CD14-positive monocyte (primary cell): ENCODE measurements around the gene RPL37. TPM values are rescaled to one million over a fixed set of nuclear protein-coding genes. Genes with fewer than 3 reads are reported as not detected.

ENCODE experiments used
- DNase-seq, 3 donors: peaks; one replicate each; pipeline ENCODE4 v3.0.0-alpha.2; 2011 to 2022
- H2AFZ ChIP-seq: 2 replicates; pipeline ENCODE4 v1.6.0; 2012; ENCODE audit warnings: mild to moderate bottlenecking, low read depth, low read length, inconsistent platforms; ENCODE audit not compliant: insufficient read depth, poor library complexity, severe bottlenecking
- H3K27ac ChIP-seq, 2 donors: 1 replicate in 1 of 2; 2 replicates in 1 of 2; pipeline ENCODE4 v1.5.1; 2012 to 2013; ENCODE audit warnings: low read length in 2 of 2, control low read depth in 1 of 2, inconsistent platforms in 1 of 2, low read depth in 1 of 2, mild to moderate bottlenecking in 1 of 2
- H3K27me3 ChIP-seq, 2 donors: one replicate each; pipeline versions ENCODE4 v1.6.0 to v1.6.1; 2011 to 2013; ENCODE audit warnings: low read length in 2 of 2; ENCODE audit not compliant: control insufficient read depth in 2 of 2, insufficient read depth in 2 of 2
- H3K36me3 ChIP-seq, 2 donors: replicated peaks in 1 of 2; 1 replicate in 1 of 2; 2 replicates in 1 of 2; pipeline versions ENCODE4 v1.5.1 to v1.6.1; 2012 to 2013; ENCODE audit warnings: low read length in 2 of 2, control low read depth in 1 of 2, inconsistent platforms in 1 of 2, mild to moderate bottlenecking in 1 of 2; ENCODE audit not compliant: insufficient read depth in 2 of 2, control insufficient read depth in 1 of 2
- H3K4me1 ChIP-seq, 2 donors: 1 replicate in 1 of 2; 2 replicates in 1 of 2; pipeline versions ENCODE4 v1.5.1 to v1.6.1; 2012 to 2013; ENCODE audit warnings: low read length in 2 of 2, control low read depth in 1 of 2, inconsistent platforms in 1 of 2, mild to moderate bottlenecking in 1 of 2, moderate library complexity in 1 of 2; ENCODE audit not compliant: insufficient read depth in 2 of 2, control insufficient read depth in 1 of 2
- H3K4me2 ChIP-seq: replicated peaks from 2 replicates; pipeline ENCODE3; 2012; ENCODE audit warnings: low read length, moderate library complexity, mild to moderate bottlenecking; ENCODE audit not compliant: poor library complexity, severe bottlenecking; ENCODE audit errors: extremely low read depth
- H3K4me3 ChIP-seq, 3 experiments: fragments of 200-600 bp in 1 of 3; sonication (generic) in 1 of 3; replicated peaks in 1 of 3; 1 replicate in 2 of 3; 2 replicates in 1 of 3; pipeline ENCODE4 v1.5.1; 2011 to 2013; ENCODE audit warnings: low read length in 3 of 3, mild to moderate bottlenecking in 3 of 3, control low read depth in 2 of 3, low read depth in 2 of 3, inconsistent platforms in 1 of 3, moderate library complexity in 1 of 3
- H3K79me2 ChIP-seq: 2 replicates; pipeline ENCODE4 v1.6.0; 2012; ENCODE audit warnings: mild to moderate bottlenecking, control low read depth, inconsistent platforms, low read length, moderate library complexity; ENCODE audit not compliant: insufficient read depth
- H3K9ac ChIP-seq: 2 replicates; pipeline ENCODE4 v1.6.0; 2017; ENCODE audit warnings: low read length, mild to moderate bottlenecking; ENCODE audit not compliant: insufficient read depth, poor library complexity, severe bottlenecking
- H3K9me3 ChIP-seq, 2 donors: replicated peaks in 1 of 2; 1 replicate in 1 of 2; 2 replicates in 1 of 2; pipeline versions ENCODE4 v1.5.1 to v1.6.1; 2012 to 2013; ENCODE audit warnings: low read length in 2 of 2, control low read depth in 1 of 2; ENCODE audit not compliant: control insufficient read depth in 1 of 2, insufficient read depth in 1 of 2
- H4K20me1 ChIP-seq: 2 replicates; pipeline ENCODE4 v1.6.0; 2012; ENCODE audit warnings: mild to moderate bottlenecking, low read length, control low read depth, moderate library complexity; ENCODE audit not compliant: insufficient read depth
- H3K27ac Mint-ChIP-seq, 7 donors: one replicate each; pipeline ENCODE4 v1.8.0; 2020; ENCODE audit warnings: mild to moderate bottlenecking in 7 of 7, mixed read lengths in 7 of 7, moderate library complexity in 6 of 7, inconsistent platforms in 2 of 7
- H3K27me3 Mint-ChIP-seq, 3 donors: one replicate each; pipeline ENCODE4 v1.8.0; 2021 to 2022; ENCODE audit warnings: low read depth in 3 of 3, mild to moderate bottlenecking in 3 of 3, mixed read lengths in 3 of 3, moderate library complexity in 3 of 3, inconsistent platforms in 1 of 3
- H3K36me3 Mint-ChIP-seq, 2 donors: one replicate each; pipeline ENCODE4 v1.8.0; 2020; ENCODE audit warnings: mixed read lengths in 2 of 2, inconsistent platforms in 1 of 2, mild to moderate bottlenecking in 1 of 2
- H3K4me1 Mint-ChIP-seq: one replicate; pipeline ENCODE4 v1.8.0; 2020; ENCODE audit warnings: mild to moderate bottlenecking, mixed read lengths
- H3K4me3 Mint-ChIP-seq, 2 donors: one replicate each; pipeline ENCODE4 v1.8.0; 2020; ENCODE audit warnings: mild to moderate bottlenecking in 2 of 2, mixed read lengths in 2 of 2, moderate library complexity in 1 of 2
- H3K9me3 Mint-ChIP-seq, 7 donors: one replicate each; pipeline ENCODE4 v1.8.0; 2020 to 2022; ENCODE audit warnings: mixed read lengths in 7 of 7, mild to moderate bottlenecking in 6 of 7, moderate library complexity in 6 of 7, inconsistent platforms in 2 of 7
- CTCF ChIP-seq: fragments of 200-600 bp; IDR thresholded peaks from one replicate; pipeline ENCODE4 v1.8.0; 2022; ENCODE audit warnings: antibody characterized with exemption, mild to moderate bottlenecking
- WGBS: methylation state at CpG from one replicate; pipeline ENCODE4 v1.1.5; 2013; ENCODE audit warnings: missing lambda C conversion rate; ENCODE audit not compliant: insufficient coverage; 5-methylcytosine and 5-hydroxymethylcytosine counted together
- intact Hi-C, 2 donors: fragments of 100-400 bp; cut with micrococcal nuclease; formaldehyde crosslinking; loops; one replicate each; pipeline versions ENCODE4 v1.15.0 to v1.15.1; 2023
- polyA plus RNA-seq, 3 donors: library from polyadenylated mRNA; depleted of rRNA in 1 of 3; unstranded in 2 of 3; stranded (reverse) in 1 of 3; fragments of 300-500 nt in 2 of 3; fragments of >200 nt in 1 of 3; fragmentation: Illumina TruSeq in 2 of 3; gene quantifications; 1 replicate in 2 of 3; 2 replicates in 1 of 3; pipeline ENCODE4 v1.2.3, GENCODE V29; 2012 to 2021

Gene RPL37
- polyA plus RNA-seq, 3 donors, result 87.9 to 813 (median 738) TPM

GRCh38 chr5:40781843-40782409, 53.1 kb downstream of the RPL37 start:
- H3K4me1 Mint-ChIP-seq, result peaks cover 26% of the 10 kb centered on the region
- H3K27me3 ChIP-seq, result no peaks in the 10 kb centered on the region
- no peaks in the 10 kb centered on the region for H3K4me1 ChIP-seq
- no peak overlapping the region for H3K4me3 Mint-ChIP-seq
- H3K79me2 ChIP-seq, result peaks cover 92% of the 10 kb centered on the region
- TF ChIP-seq CTCF, result no peak
- H3K4me2 ChIP-seq, result no peak overlapping the region
- H3K27ac Mint-ChIP-seq, result peak overlapping the region in 1 of 7 donors; percentile 29
- no peak overlapping the region for H3K27ac ChIP-seq
- no peak overlapping the region for H2AFZ ChIP-seq
- no peak overlapping the region for H3K9ac ChIP-seq
- no peak for DNase-seq
- peaks cover 6 to 12% of the 10 kb centered on the region in 2 donors for H3K36me3 Mint-ChIP-seq
- intact Hi-C loops, result no loop called here
- H3K9me3 ChIP-seq, result no peaks in the 10 kb centered on the region
- no peak overlapping the region for H3K4me3 ChIP-seq
- peaks cover 0 to 3% (median 0%) of the 10 kb centered on the region in 3 donors for H3K27me3 Mint-ChIP-seq
- no peaks in the 10 kb centered on the region for H3K9me3 Mint-ChIP-seq
- H3K36me3 ChIP-seq, result peaks cover 4 to 8% of the 10 kb centered on the region in 2 donors
- peaks cover 94% of the 10 kb centered on the region for H4K20me1 ChIP-seq

GRCh38 chr5:40780858-40781257, 54.2 kb downstream of the RPL37 start:
- no peak overlapping the region for H3K4me3 Mint-ChIP-seq
- Histone ChIP-seq H3K27ac (no peak overlapping the region), H3K9me3 (no peaks in the 10 kb centered on the region), H3K36me3 (peaks cover 10 to 14% of the 10 kb centered on the region in 2 donors), H4K20me1 (peaks cover 91% of the 10 kb centered on the region), H2AFZ (no peak overlapping the region), H3K4me2 (no peak overlapping the region), H3K9ac (no peak overlapping the region), H3K4me3 (no peak overlapping the region), H3K79me2 (peaks cover 86% of the 10 kb centered on the region), H3K4me1 (no peaks in the 10 kb centered on the region), H3K27me3 (no peaks in the 10 kb centered on the region)
- peaks cover 0 to 3% (median 0%) of the 10 kb centered on the region in 3 donors for H3K27me3 Mint-ChIP-seq
- H3K4me1 Mint-ChIP-seq, result peaks cover 35% of the 10 kb centered on the region
- H3K9me3 Mint-ChIP-seq, result no peaks in the 10 kb centered on the region
- intact Hi-C loops, result no loop called here
- no peak overlapping the region for H3K27ac Mint-ChIP-seq
- TF ChIP-seq CTCF, result no peak
- peaks cover 12 to 20% of the 10 kb centered on the region in 2 donors for H3K36me3 Mint-ChIP-seq
- no peak for DNase-seq
- WGBS, result 100% methylated on average over 1 of the region's 3 CpGs
